Esophagus muscularis mucosa (tissue), 4 donors: ENCODE data around the gene FLII.

ENCODE experiments used
- CTCF ChIP-seq, 3 experiments: fragments of 200-600 bp in 2 of 3; fragments of 450-650 bp in 1 of 3; sonication (generic) in 2 of 3; IDR thresholded peaks; one replicate each; pipeline ENCODE4 v1.5.1; 2017 to 2019; ENCODE audit warnings: antibody characterized with exemption in 3 of 3, mild to moderate bottlenecking in 2 of 3, moderate library complexity in 1 of 3
- EP300 ChIP-seq: sonication (generic); formaldehyde crosslinking; IDR thresholded peaks from one replicate; pipeline ENCODE4 v1.6.1; 2017; ENCODE audit warnings: antibody characterized with exemption
- POLR2A ChIP-seq: fragments of 450-650 bp; IDR thresholded peaks from one replicate; pipeline ENCODE4 v1.6.1; 2017; ENCODE audit warnings: antibody characterized with exemption, moderate library complexity, mild to moderate bottlenecking, low read depth
- POLR2AphosphoS5 ChIP-seq, 2 donors: sonication (generic); formaldehyde crosslinking; IDR thresholded peaks; one replicate each; pipeline ENCODE4 v1.6.1; 2017; ENCODE audit warnings: antibody characterized with exemption in 2 of 2

GRCh38 chr17:18231164-18231563 is 27.4 kb downstream of the FLII start:
- TF ChIP-seq EP300 (no peak), POLR2AphosphoS5 (IDR thresholded peaks at IDR 0.05) (no peak), CTCF (IDR thresholded peaks at IDR 0.05) (no peak), POLR2A (no peak)
